GM18526 (cell line): ENCODE measurements around the gene TAF1C.

Source experiments
- POLR2A ChIP-seq: IDR thresholded peaks from 3 replicates; pipeline ENCODE4 v1.6.1; 2011; ENCODE audit not compliant: insufficient read length; ENCODE audit errors: extremely low read depth

The TAF1C gene

DNA sequence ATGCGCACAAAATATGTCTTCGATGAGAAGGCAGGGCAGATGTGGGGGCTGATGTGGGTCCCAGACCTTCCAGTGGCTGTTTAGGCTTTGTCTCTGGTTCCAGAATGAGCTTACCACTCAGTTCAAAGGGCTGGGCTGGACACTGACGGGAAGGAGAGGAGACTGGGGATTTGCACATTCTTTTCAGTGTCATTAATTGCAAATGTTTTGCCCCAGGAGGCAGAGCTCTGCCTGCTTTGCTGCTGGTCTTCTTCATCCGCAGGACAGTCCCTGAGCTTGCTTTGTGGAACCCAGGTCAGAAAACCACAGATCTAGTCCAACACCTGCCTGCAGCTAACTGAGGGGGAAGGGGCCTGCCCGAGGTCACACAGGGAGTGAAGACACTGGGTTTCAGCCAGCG lies 32.1 kb upstream of the TAF1C start:
- no peak for TF ChIP-seq POLR2A

DNA sequence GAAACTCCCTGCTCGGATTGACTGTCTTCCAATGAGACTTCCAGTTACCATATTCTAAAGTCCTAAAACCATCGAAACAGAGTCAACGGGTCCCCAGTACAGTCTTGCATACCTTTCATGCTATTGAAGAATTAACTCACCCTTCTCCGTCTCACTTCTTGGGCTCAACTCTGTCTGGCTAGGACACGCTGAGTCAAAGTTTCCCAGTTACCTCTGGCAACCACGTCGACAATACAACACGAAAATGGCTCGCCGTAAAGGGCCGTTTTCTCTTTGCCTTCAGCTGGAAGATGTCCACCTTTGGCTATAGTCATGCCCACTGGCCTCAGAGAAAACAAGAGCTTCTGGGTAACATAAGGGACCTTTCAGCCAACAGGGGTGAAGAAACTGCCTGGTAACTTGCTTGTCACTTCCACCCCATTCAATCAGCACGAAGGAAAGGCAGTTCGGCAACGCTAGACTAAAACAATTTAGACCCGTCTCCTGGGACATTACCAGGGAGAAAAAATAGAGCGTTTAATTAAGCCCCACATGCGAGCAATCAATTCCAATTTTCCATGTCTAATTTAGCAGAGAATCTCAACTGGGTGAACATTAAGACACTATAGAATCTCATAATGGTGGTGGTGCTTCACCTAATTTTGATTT lies 31.4 kb upstream of the TAF1C start:
- no peak for TF ChIP-seq POLR2A

DNA sequence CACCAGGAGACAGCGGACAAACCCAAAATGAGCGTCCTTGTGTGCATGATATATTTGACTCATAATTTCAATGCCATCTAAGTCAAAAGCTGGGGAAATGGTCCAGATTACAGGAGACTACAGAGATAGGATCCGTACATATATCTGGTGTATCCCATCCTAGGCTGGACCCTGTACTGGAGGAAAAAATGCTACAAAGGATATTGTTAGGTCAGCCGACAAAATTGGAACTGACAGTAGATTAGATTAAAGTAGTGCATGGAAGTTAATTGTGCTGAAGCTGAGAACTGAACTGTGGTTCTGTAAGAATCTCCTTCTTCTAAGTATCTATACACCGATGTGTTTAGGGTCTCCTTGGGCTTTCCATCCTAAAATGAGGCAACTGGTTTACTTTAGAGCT lies 28.7 kb upstream of the TAF1C start:
- no peak for TF ChIP-seq POLR2A

DNA sequence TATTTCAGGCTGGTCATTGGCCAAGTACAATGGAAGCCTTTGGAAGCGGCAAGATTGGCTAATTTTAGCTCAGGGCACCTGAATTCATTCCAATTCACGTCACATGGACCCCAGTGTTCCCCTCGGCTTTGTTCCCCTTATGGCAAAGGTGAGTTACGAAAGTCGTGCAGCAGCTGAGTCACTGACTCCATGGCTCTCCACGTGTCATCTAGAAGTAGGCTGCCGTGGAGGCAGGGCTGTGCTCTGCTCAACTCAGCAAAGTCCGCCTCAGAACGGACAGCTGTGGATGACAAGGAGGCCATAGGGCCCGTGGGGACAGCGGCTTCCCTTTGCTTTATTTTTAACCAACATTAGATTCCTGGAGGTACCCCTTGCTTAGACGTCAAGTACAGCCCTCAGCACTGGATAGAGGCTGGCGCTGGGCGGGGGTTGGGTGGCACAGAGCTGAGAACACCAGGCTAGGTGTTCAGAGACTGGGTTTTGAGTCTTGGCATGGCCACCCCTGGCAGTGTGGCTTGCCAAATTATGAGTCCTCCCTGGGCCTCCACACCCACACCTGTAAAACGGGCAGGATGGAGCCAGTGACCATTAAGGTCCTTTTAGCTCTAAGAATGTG lies 27.7 kb upstream of the TAF1C start:
- no peak for TF ChIP-seq POLR2A

DNA sequence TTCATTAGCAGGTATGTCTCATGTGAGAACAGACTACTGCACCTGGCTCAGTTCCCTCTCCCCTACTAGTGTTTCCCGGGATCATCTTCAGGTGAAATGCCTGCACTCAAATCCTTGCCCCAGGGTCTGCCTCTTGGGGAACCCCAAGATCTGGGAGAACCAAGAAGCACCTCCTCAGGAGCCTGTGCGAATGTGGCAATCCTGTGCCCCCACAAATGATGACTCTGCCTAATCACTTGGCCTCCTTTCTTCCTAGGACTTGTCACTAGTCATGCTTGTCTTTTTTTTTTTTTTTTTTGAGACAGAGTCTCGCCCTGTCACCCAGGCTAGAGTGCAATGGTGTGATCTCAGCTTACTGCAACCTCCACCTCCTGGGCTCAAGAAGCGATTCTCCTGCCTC lies 25.8 kb upstream of the TAF1C start:
- TF ChIP-seq POLR2A = no peak

DNA sequence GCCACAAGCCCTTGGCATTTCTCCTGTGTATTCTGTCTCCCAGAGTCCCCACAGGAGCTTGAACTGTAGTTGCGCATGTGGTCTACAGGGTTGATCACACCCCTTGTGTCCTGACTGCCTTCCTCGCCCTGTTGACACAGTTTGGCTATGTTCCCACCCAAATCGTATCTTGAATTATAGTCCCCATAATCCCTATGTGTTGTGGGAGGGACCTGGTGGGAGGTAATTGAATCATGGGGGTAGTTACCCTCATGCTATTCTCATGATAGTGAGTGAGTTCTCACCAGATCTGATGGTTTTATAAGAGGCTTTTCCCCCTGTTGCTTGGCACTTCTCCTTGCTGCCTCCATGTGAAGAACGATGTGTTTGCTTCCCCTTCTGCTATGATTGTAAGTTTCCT lies 25.3 kb upstream of the TAF1C start:
- TF ChIP-seq POLR2A = no peak

GRCh38 chr16:84209989-84210388 lies 23.1 kb upstream of the TAF1C start:
- TF ChIP-seq POLR2A = no peak

DNA sequence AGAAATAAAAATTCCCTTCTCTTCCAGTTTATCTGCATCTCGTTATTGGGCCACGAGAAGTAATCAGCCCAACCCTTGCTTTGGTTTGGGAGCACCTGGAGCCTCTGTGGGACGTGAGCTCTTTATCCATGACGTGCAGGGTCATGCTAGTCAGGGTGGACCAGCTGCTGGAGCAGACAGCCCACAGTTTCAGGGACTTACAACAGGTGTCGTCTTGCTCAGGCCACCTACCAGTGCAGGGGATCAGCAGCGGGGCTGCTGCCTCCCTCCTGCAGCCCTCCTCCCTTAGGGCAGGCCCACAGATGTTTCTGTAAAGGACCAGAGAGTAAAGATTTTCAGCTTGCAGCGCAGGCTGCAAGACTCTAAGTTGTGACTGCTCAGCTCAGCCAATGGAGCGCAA lies 21.0 kb upstream of the TAF1C start:
- no peak for TF ChIP-seq POLR2A

DNA sequence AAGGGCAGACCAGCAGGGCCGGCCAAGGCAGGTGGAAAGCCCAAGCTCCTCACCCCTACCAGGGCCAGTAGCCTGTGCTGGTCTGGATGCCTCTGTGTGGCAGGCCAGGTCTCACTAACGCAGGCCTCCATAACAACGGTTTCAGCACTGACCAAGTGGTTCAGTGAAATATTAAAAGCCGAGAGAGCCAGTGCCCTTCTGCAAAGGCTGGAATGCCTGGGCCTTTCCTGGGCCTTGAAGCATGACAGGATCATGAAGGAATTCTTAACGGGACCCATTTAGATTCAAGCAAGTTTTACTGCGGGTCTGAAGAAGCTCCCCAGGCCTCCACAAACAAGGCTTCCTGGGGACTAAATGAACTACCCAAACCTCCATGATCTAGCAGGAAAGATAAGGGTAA lies 20.4 kb upstream of the TAF1C start:
- TF ChIP-seq POLR2A = no peak

- TF ChIP-seq POLR2A = no peak
Observed at GRCh38 chr16:84205976-84206691, 19.3 kb upstream of the TAF1C start.

DNA sequence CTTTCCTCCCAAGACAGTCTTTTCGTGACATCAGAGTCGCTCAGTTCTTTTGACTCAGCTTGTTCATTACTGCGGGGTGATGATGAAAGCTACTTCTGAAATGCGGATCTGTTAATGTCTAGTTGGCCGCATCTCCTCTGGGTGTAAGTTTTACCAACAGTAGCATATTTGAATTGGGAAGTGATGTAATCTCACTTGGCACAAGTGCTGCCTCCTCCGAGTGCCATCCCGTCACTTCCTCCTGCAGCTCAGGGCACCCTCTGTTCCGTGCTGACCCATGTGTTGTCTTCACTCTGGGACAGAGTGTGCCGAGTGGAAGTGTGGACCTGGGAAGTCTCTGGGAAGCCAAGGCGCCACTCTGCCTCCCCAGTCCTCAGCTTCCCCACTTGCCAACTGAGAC lies 13.0 kb upstream of the TAF1C start:
- no peak for TF ChIP-seq POLR2A

DNA sequence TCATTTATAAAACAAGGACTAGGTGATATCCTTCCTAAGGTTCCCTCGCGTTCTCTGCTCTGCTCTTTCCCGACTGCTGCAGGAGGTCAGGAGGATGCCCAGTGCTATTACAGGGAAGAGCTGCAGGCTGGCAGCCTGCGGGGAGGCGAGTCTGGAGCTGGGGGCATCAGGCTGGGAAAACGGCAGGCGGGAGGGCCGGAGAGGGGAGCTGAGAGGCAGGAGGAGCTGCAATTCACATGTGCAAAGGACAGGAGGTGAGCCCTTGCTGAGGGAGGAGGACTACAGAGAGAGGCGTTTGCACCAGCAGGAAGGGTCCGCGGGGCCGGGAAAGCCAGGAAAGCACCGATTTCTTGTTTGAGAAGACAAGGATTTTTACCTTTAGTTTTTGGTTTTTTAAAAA lies 12.2 kb upstream of the TAF1C start:
- no peak for TF ChIP-seq POLR2A

DNA sequence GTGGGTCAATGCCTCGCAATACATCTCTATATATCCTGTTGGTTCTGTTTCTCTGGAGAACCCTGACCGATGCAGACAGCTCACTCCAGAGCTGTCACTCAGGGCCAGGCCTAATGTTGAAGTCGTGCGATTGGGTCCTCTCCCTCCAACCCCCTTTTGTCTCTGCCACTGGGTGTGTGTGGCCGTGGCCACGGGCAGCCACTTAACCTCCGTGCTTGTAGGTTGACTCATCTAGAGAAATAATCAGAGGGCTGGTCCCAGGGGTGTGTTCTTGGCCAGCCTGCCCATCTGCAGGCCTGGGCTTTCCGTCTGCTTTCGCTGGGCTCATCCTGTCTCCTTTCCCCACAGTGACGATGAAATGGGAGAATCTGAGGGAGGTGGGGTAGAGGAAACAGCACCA lies 11.5 kb upstream of the TAF1C start:
- TF ChIP-seq POLR2A = no peak

DNA sequence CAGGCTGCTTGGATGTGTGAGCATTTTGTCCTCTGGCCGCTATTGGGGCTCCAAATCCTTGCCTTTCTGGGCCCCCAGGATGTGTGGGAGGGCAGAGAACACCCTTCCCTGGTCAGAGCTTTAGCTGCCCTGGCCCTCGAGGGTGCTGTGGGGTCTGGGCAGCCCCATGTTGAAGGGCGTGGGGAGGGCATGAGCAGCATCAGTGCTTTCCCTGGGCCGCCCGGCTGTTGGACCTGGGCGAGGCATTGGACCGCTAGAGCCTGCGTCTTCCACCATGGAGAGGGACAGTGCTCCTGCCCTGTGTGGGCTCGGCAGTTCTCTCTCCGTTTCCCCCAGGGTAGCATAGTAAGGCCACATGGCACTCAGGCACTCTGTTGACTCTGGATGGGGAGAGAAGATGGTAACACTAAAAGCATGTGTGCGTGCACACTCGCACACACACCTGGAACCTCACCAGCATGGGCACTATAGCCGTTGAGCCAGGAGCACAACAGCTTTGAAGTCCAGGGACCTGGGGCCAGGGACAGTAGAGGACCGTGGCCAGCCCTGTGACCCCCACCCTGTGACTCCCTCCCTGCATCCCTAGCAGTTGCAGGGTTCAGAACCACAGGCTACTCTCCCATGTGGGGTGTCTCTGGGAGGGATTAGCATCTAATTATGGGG lies 10.7 kb upstream of the TAF1C start:
- TF ChIP-seq POLR2A = no peak

GRCh38 chr16:84196727-84197394 lies 10.0 kb upstream of the TAF1C start:
- TF ChIP-seq POLR2A = no peak
